ENCODE measurements around the gene REEP6. TPM values are rescaled to one million over a fixed set of nuclear protein-coding genes. Genes with fewer than 3 reads are reported as not detected.

REEP6 gene
- total RNA-seq, 3 donors from 2014 or later (not counting 1 experiment from before 2014, with no cell fraction given): 3.9 to 5.0 (median 4.3) TPM

- 68% methylated on average over 11 of the region's 11 CpGs for WGBS (ENCODE audit: insufficient coverage)
- peaks cover 18% of the 10 kb centered on the region for H3K4me1 ChIP-seq (ENCODE audit: control insufficient read depth, insufficient read depth, low read length)
- no peak overlapping the region for H3K4me3 ChIP-seq (ENCODE audit: low read length)
- Mint-ChIP-seq H3K27ac (no peak overlapping the region), H3K4me3 (no peak overlapping the region), H3K27me3 (ENCODE audit: low read depth in 2 of 2) (no peaks in the 10 kb centered on the region), H3K9me3 (no peaks in the 10 kb centered on the region), H3K4me1 (peaks cover 17 to 18% of the 10 kb centered on the region in 2 donors), H3K36me3 (no peaks in the 10 kb centered on the region)
- no peak overlapping the region for H3K27ac ChIP-seq (ENCODE audit: low read length)
- no peaks in the 10 kb centered on the region for H3K36me3 ChIP-seq (ENCODE audit: control insufficient read depth, insufficient read depth, low read length)
- ATAC-seq (no peak), DNase-seq (no peak)
- intact Hi-C loops (cut with micrococcal nuclease): no loop called here
- TF ChIP-seq CTCF (IDR thresholded peaks at IDR 0.05): no peak
- no peaks in the 10 kb centered on the region for H3K27me3 ChIP-seq (ENCODE audit: control insufficient read depth, insufficient read depth, low read length)
- H3K9me3 ChIP-seq (ENCODE audit: control insufficient read depth, insufficient read depth, low read length): no peaks in the 10 kb centered on the region
Observed at GRCh38 chr19:1488282-1488601, 2.7 kb upstream of the REEP6 start.

GRCh38 chr19:1489463-1490310 is 1.3 kb upstream of the REEP6 start:
- H3K4me3 Mint-ChIP-seq: peak overlapping the region; percentile 69

GRCh38 chr19:1490311-1491113 is 469 bp upstream of the REEP6 start, which contains the start of gene PCSK4:
PCSK4 (minus strand) TSS chr19:1490350; CDS start chr19:1490346, 4 bp downstream.
- peak within 1 kb of the TSS; percentile 80 for H3K27ac Mint-ChIP-seq
- no peaks in the 10 kb centered on the region for H3K9me3 ChIP-seq (ENCODE audit: control insufficient read depth, insufficient read depth, low read length)
- H3K27ac ChIP-seq (ENCODE audit: low read length): peak within 1 kb of the TSS; percentile 68
- no peaks in the 10 kb centered on the region for H3K9me3 Mint-ChIP-seq
- TF ChIP-seq CTCF (IDR thresholded peaks at IDR 0.05): no peak
- H3K27me3 Mint-ChIP-seq (ENCODE audit: low read depth in 2 of 2): no peaks in the 10 kb centered on the region
- H3K4me3 Mint-ChIP-seq: peak within 1 kb of the TSS; percentile 87
- H3K36me3 ChIP-seq (ENCODE audit: control insufficient read depth, insufficient read depth, low read length): no peaks in the 10 kb centered on the region
- H3K4me1 Mint-ChIP-seq: peaks cover 17 to 18% of the 10 kb centered on the region in 2 donors
- DNase-seq (peak; percentile 97 to 99), ATAC-seq (peak; percentile 83 to 92 (median 84))
- peaks cover 18% of the 10 kb centered on the region for H3K4me1 ChIP-seq (ENCODE audit: control insufficient read depth, insufficient read depth, low read length)
- under 1% methylated on average over 74 of the region's 74 CpGs for WGBS (ENCODE audit: insufficient coverage)
- H3K4me3 ChIP-seq (ENCODE audit: low read length): peak within 1 kb of the TSS; percentile 56
- intact Hi-C loops (cut with micrococcal nuclease): loop anchor here (1.0 to 10.0 kb wide), 3 partner anchors 11 to 216 kb away; partner anchors contain the start of genes C19orf25 and FAM174C
- no peaks in the 10 kb centered on the region for H3K36me3 Mint-ChIP-seq
- H3K27me3 ChIP-seq (ENCODE audit: control insufficient read depth, insufficient read depth, low read length): no peaks in the 10 kb centered on the region

More at GRCh38 chr19:1489463-1490310, 1.3 kb upstream of the REEP6 start:
- Mint-ChIP-seq H3K9me3 (no peaks in the 10 kb centered on the region), H3K36me3 (no peaks in the 10 kb centered on the region), H3K4me1 (peaks cover 17 to 18% of the 10 kb centered on the region in 2 donors), H3K27ac (peak overlapping the region in 1 of 2 donors; percentile 66), H3K27me3 (ENCODE audit: low read depth in 2 of 2) (no peaks in the 10 kb centered on the region)
- DNase-seq (peak in 1 of 2 donors; percentile 36), ATAC-seq (no peak)
- Histone ChIP-seq H3K27ac (ENCODE audit: low read length) (peak overlapping the region; percentile 65), H3K4me3 (ENCODE audit: low read length) (peak overlapping the region; percentile 56), H3K9me3 (ENCODE audit: control insufficient read depth, insufficient read depth, low read length) (no peaks in the 10 kb centered on the region), H3K27me3 (ENCODE audit: control insufficient read depth, insufficient read depth, low read length) (no peaks in the 10 kb centered on the region), H3K36me3 (ENCODE audit: control insufficient read depth, insufficient read depth, low read length) (no peaks in the 10 kb centered on the region), H3K4me1 (ENCODE audit: control insufficient read depth, insufficient read depth, low read length) (peaks cover 18% of the 10 kb centered on the region)
- no peak for TF ChIP-seq CTCF (IDR thresholded peaks at IDR 0.05)
- intact Hi-C loops (cut with micrococcal nuclease): loop anchor here (1.0 to 10.0 kb wide), 3 partner anchors 10 to 215 kb away; partner anchors contain the start of genes C19orf25 and FAM174C
- WGBS (ENCODE audit: insufficient coverage): 8% methylated on average over 35 of the region's 37 CpGs

All from natural killer cell (primary cell).